ENCODE results near the gene GALNTL6. TPM values are rescaled to one million over a fixed set of nuclear protein-coding genes. Genes with fewer than 3 reads are reported as not detected.
"Not testable (repeated sequence)": the region's sequence is repeated elsewhere in the genome, so short reads cannot be mapped to it uniquely, and the experiment has no call there.

The GALNTL6 gene
- total RNA-seq, 2 donors from 2014 or later, result 0.71 TPM; not detected in 1

- TF ChIP-seq CTCF (conservative IDR thresholded peaks at IDR 0.05), result no peak
- WGBS, 2 experiments (ENCODE audit: insufficient coverage in 1 of 2, insufficient read length in 1 of 2), result 97 to 100% methylated on average over 1 to 3 of the region's 4 CpGs
These were observed 978.6 kb downstream of the GALNTL6 start for GRCh38 chr4:172791841-172792240.

GRCh38 chr4:172793565-172794306 lies 980.5 kb downstream of the GALNTL6 start:
- H3K4me1 ChIP-seq (ENCODE audit: control insufficient read depth, insufficient read depth, low read length), result no peaks in the 10 kb centered on the region
- 91 to 96% methylated on average over 3 to 4 of the region's 4 CpGs for WGBS, 2 experiments (ENCODE audit: insufficient coverage in 1 of 2, insufficient read length in 1 of 2)
- TF ChIP-seq CTCF (conservative IDR thresholded peaks at IDR 0.05), result no peak
- H3K4me3 ChIP-seq (ENCODE audit: low read length), result no peak overlapping the region
- Mint-ChIP-seq H3K9me3 (no peaks in the 10 kb centered on the region), H3K27me3 (ENCODE audit: insufficient read depth) (no peaks in the 10 kb centered on the region), H3K4me1 (no peaks in the 10 kb centered on the region), H3K27ac (no peak overlapping the region), H3K36me3 (ENCODE audit: low read depth) (no peaks in the 10 kb centered on the region), H3K4me3 (no peak overlapping the region)
- H3K9me3 ChIP-seq (ENCODE audit: control insufficient read depth, low read length), result no peaks in the 10 kb centered on the region
- H3K36me3 ChIP-seq (ENCODE audit: control insufficient read depth, insufficient read depth, low read length), result no peaks in the 10 kb centered on the region
- no peaks in the 10 kb centered on the region for H3K27me3 ChIP-seq (ENCODE audit: control insufficient read depth, insufficient read depth, low read length, poor library complexity, severe bottlenecking)
- no peak overlapping the region for H3K9ac ChIP-seq (ENCODE audit: extremely low read depth, low read length, poor library complexity, severe bottlenecking)
- DNase-seq, result no peak
- H3K27ac ChIP-seq (ENCODE audit: low read depth, low read length), result no peak overlapping the region

More at GRCh38 chr4:172791841-172792240, 978.6 kb downstream of the GALNTL6 start:
- Histone ChIP-seq H3K4me3 (ENCODE audit: low read length) (no peak overlapping the region), H3K9ac (ENCODE audit: extremely low read depth, low read length, poor library complexity, severe bottlenecking) (no peak overlapping the region), H3K36me3 (ENCODE audit: control insufficient read depth, insufficient read depth, low read length) (no peaks in the 10 kb centered on the region), H3K27ac (ENCODE audit: low read depth, low read length) (no peak overlapping the region), H3K9me3 (ENCODE audit: control insufficient read depth, low read length) (no peaks in the 10 kb centered on the region), H3K4me1 (ENCODE audit: control insufficient read depth, insufficient read depth, low read length) (no peaks in the 10 kb centered on the region), H3K27me3 (ENCODE audit: control insufficient read depth, insufficient read depth, low read length, poor library complexity, severe bottlenecking) (no peaks in the 10 kb centered on the region)
- Mint-ChIP-seq H3K36me3 (ENCODE audit: low read depth) (no peaks in the 10 kb centered on the region), H3K27me3 (ENCODE audit: insufficient read depth) (no peaks in the 10 kb centered on the region), H3K27ac (no peak overlapping the region), H3K4me3 (no peak overlapping the region), H3K9me3 (no peaks in the 10 kb centered on the region), H3K4me1 (no peaks in the 10 kb centered on the region)
- no peak for DNase-seq

- no peaks in the 10 kb centered on the region for H3K36me3 ChIP-seq (ENCODE audit: control insufficient read depth, insufficient read depth, low read length)
- no peaks in the 10 kb centered on the region for H3K27me3 Mint-ChIP-seq (ENCODE audit: insufficient read depth)
- peaks cover 4% of the 10 kb centered on the region for H3K4me1 Mint-ChIP-seq
- TF ChIP-seq CTCF (conservative IDR thresholded peaks at IDR 0.05), result no peak
- H3K4me3 Mint-ChIP-seq, result no peak overlapping the region
- no peak for DNase-seq
- no peak overlapping the region for H3K9ac ChIP-seq (ENCODE audit: extremely low read depth, low read length, poor library complexity, severe bottlenecking)
- no peaks in the 10 kb centered on the region for H3K9me3 ChIP-seq (ENCODE audit: control insufficient read depth, low read length)
- WGBS, 2 experiments (ENCODE audit: insufficient coverage in 1 of 2, insufficient read length in 1 of 2), result 94 to 100% methylated on average over 1 to 3 of the region's 3 CpGs
- no peak overlapping the region for H3K27ac Mint-ChIP-seq
- no peaks in the 10 kb centered on the region for H3K36me3 Mint-ChIP-seq (ENCODE audit: low read depth)
- no peaks in the 10 kb centered on the region for H3K27me3 ChIP-seq (ENCODE audit: control insufficient read depth, insufficient read depth, low read length, poor library complexity, severe bottlenecking)
- H3K27ac ChIP-seq (ENCODE audit: low read depth, low read length), result no peak overlapping the region
- H3K9me3 Mint-ChIP-seq, result no peaks in the 10 kb centered on the region
- H3K4me3 ChIP-seq (ENCODE audit: low read length), result no peak overlapping the region
- no peaks in the 10 kb centered on the region for H3K4me1 ChIP-seq (ENCODE audit: control insufficient read depth, insufficient read depth, low read length)
These were observed 981.1 kb downstream of the GALNTL6 start for GRCh38 chr4:172794307-172794703.

GRCh38 chr4:172797281-172797680 lies 984.1 kb downstream of the GALNTL6 start:
- not testable (repeated sequence) for H3K9me3 Mint-ChIP-seq; H3K27ac ChIP-seq (ENCODE audit: low read depth, low read length); H3K4me1 ChIP-seq (ENCODE audit: control insufficient read depth, insufficient read depth, low read length); H3K27me3 Mint-ChIP-seq (ENCODE audit: insufficient read depth); DNase-seq; H3K36me3 Mint-ChIP-seq (ENCODE audit: low read depth); H3K9ac ChIP-seq (ENCODE audit: extremely low read depth, low read length, poor library complexity, severe bottlenecking); H3K27me3 ChIP-seq (ENCODE audit: control insufficient read depth, insufficient read depth, low read length, poor library complexity, severe bottlenecking); H3K9me3 ChIP-seq (ENCODE audit: control insufficient read depth, low read length); H3K36me3 ChIP-seq (ENCODE audit: control insufficient read depth, insufficient read depth, low read length); H3K4me3 Mint-ChIP-seq; H3K27ac Mint-ChIP-seq; H3K4me3 ChIP-seq (ENCODE audit: low read length); H3K4me1 Mint-ChIP-seq
- WGBS, 2 experiments (ENCODE audit: insufficient coverage in 1 of 2, insufficient read length in 1 of 2), result 88 to 96% methylated on average over 12 to 18 of the region's 18 CpGs

Measured in endodermal cell (in vitro differentiated cells).